ENCODE results near the gene MED12L. TPM values are rescaled to one million over a fixed set of nuclear protein-coding genes. Genes with fewer than 3 reads are reported as not detected.

The MED12L gene
- total and polyA plus RNA-seq, 7 donors = 0.01 to 2.6 (median 0.17) TPM

DNA sequence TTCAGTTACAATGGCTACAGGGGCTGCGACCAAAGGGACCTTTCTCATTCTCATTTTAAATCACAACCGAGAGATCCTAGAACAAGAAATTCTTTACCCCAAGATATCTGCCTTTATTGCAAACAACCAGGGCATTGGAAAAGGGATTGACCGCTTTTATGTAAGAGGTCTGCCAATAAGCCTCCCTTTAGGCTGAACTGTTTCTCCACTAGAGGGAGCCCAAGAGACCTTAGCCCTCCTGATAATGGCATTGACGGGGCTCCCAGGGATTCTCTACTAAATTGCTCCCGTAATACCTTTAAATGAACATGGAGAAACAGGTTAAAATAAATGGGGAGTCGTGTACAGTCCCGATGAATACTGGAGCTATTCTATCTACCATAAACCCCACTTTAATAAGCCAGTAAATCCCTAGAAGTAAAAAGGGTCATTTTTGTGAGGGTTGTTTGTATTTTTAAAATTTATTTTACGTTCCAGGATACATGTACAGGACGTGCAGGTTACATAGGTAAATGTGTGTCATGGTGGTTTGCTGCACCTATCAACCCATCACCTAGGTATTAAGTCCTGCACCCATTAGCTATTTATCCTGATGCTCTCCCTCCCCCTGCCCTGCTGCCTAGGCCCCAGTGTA lies 382.9 kb downstream of the MED12L start:
- ATAC-seq = peak in 3 of 4 donors; percentile 57 to 75 (median 73)
- TF ChIP-seq, protein P1, sequence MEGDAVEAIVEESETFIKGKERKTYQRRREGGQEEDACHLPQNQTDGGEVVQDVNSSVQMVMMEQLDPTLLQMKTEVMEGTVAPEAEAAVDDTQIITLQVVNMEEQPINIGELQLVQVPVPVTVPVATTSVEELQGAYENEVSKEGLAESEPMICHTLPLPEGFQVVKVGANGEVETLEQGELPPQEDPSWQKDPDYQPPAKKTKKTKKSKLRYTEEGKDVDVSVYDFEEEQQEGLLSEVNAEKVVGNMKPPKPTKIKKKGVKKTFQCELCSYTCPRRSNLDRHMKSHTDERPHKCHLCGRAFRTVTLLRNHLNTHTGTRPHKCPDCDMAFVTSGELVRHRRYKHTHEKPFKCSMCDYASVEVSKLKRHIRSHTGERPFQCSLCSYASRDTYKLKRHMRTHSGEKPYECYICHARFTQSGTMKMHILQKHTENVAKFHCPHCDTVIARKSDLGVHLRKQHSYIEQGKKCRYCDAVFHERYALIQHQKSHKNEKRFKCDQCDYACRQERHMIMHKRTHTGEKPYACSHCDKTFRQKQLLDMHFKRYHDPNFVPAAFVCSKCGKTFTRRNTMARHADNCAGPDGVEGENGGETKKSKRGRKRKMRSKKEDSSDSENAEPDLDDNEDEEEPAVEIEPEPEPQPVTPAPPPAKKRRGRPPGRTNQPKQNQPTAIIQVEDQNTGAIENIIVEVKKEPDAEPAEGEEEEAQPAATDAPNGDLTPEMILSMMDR (IDR thresholded peaks at IDR 0.05) = peak; percentile 79

DNA sequence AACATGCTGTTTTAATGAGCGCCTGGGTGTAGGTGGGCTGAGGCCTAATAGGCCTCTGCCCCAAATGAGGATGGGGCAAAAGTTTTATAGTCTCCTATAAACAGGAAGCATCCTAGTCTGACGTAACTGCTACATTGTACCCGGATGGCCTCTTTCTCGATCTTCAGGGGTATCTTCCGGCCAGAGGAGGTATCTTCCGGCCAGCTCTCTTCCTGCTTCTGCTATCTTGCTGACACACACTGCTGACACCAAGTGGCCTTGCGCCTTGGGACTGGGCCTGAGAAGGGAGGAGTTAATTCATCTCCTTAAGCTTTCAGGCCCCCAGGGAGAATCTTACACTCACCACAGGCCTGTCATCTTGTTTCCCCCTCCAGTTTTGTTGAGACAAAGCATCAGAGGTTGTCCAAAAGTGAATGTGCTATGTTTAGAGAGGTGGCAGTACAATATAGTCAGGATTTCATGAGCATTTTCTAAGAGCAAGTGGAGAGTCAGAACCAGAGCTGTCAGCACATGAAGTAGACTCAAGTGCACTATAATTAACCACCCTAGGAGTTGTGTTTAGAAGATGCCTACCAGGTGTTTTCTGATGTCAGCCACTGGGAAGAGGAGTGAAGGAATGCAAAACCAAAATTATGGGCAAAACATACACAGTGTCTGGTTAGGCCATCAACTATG lies 391.0 kb downstream of the MED12L start:
- H3K36me3 ChIP-seq (ENCODE audit: insufficient read depth in 1 of 2, low read depth in 1 of 2) = no peaks in the 10 kb centered on the region
- H3K27me3 ChIP-seq (ENCODE audit: insufficient read depth in 3 of 3, low read length in 2 of 3) = no peaks in the 10 kb centered on the region
- TF ChIP-seq, protein P1 (IDR thresholded peaks at IDR 0.05) = no peak
- intact Hi-C loops (cut with DNase I) = no loop called here
- DNase-seq (no peak), ATAC-seq (no peak)
- no peak overlapping the region for H3K27ac ChIP-seq
- WGBS, 3 donors = 79 to 90% (median 87%) methylated on average over 7 of the region's 7 CpGs
- H3K4me3 ChIP-seq = no peak overlapping the region
- H3K9me3 ChIP-seq = no peaks in the 10 kb centered on the region
- H3K4me1 ChIP-seq = peaks cover 3% of the 10 kb centered on the region

More for the DNA sequence above, 382.9 kb downstream of the MED12L start:
- intact Hi-C loops (cut with DNase I) = loop anchor here (2.0 to 10.0 kb wide), 3 partner anchors 192 to 366 kb away; no protein-coding TSS in a partner anchor
- Histone ChIP-seq H3K4me1 (no peaks in the 10 kb centered on the region), H3K4me3 (no peak overlapping the region), H3K27me3 (ENCODE audit: insufficient read depth in 3 of 3, low read length in 2 of 3) (peaks cover 0 to 15% (median 0%) of the 10 kb centered on the region in 3 donors), H3K27ac (no peak overlapping the region), H3K36me3 (ENCODE audit: insufficient read depth in 1 of 2, low read depth in 1 of 2) (no peaks in the 10 kb centered on the region), H3K9me3 (no peaks in the 10 kb centered on the region)
- DNase-seq = no peak
- WGBS, 3 donors = 50 to 54% (median 53%) methylated on average over 9 of the region's 9 CpGs

DNA sequence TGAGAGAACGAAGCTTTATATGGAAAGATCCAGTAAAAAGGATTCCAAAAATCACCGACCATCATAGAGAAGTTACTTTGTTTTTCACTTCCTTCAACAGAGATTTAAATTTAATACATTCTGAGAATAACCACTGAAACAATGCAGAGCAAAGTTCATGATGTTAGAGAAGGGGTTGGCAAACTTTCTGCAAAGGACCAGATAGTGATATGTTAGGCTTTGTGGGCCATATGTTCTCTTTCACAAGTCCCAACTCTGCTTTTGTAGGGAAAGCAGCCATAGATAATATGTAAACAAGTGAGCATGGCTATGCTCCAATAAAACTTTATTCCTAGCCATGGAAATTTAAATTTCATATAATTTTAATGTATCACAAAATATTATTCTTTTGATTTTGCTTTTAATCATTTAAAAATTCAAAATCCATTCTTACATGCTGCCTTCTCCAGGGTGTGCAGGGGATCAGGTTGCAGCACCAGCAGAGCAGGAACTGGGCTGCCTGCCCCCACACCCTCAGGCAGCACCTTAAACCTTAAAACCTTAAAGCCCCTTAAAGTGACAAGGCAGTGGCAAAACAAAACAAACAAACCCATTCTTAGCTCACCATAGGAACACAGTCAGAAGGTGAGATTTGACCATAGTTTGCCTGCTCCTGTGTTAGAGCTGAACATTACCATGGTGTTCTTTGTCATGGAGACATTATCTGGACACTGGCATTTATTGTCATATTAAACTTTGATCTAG lies 392.3 kb downstream of the MED12L start:
- no peak overlapping the region for H3K4me3 ChIP-seq
- TF ChIP-seq, protein P1 (IDR thresholded peaks at IDR 0.05) = no peak
- no peak for ATAC-seq
- WGBS, 3 donors = 60 to 85% (median 79%) methylated on average over 2 of the region's 2 CpGs
- intact Hi-C loops (cut with DNase I) = no loop called here
- H3K4me1 ChIP-seq = peaks cover 3% of the 10 kb centered on the region
- no peaks in the 10 kb centered on the region for H3K36me3 ChIP-seq (ENCODE audit: insufficient read depth in 1 of 2, low read depth in 1 of 2)
- DNase-seq = no peak
- no peaks in the 10 kb centered on the region for H3K27me3 ChIP-seq (ENCODE audit: insufficient read depth in 3 of 3, low read length in 2 of 3)
- H3K27ac ChIP-seq = no peak overlapping the region
- H3K9me3 ChIP-seq = peaks cover 6% of the 10 kb centered on the region

DNA sequence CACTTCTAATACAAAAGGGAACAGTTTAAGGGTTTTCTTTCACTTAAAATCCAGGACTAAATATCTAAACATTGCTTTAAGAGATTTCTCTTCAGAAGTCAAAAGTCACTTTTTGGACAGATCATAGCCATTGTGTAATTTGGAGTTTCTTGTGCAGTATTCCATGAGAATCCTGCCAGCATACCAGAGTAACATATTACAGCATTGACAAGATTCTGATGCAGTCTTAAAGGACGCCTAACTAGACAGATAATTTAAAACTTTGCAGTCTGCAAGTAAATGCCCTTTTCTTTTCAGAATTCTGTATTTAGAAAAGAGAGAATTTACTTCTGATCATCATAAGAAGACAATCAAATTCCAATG lies 392.9 kb downstream of the MED12L start:
- no peak for ATAC-seq
- WGBS, 3 donors = 14 to 36% (median 34%) methylated on average over 1 of the region's 1 CpG
- Histone ChIP-seq H3K4me1 (peaks cover 3% of the 10 kb centered on the region), H3K27me3 (ENCODE audit: insufficient read depth in 3 of 3, low read length in 2 of 3) (no peaks in the 10 kb centered on the region), H3K27ac (no peak overlapping the region), H3K4me3 (no peak overlapping the region), H3K36me3 (ENCODE audit: insufficient read depth in 1 of 2, low read depth in 1 of 2) (no peaks in the 10 kb centered on the region), H3K9me3 (peaks cover 7% of the 10 kb centered on the region)
- no peak for DNase-seq
- intact Hi-C loops (cut with DNase I) = no loop called here
- TF ChIP-seq, protein P1 (IDR thresholded peaks at IDR 0.05) = no peak
